WTC11 (cell line): Measurements from ENCODE around the gene INO80E. TPM values are rescaled to one million over a fixed set of nuclear protein-coding genes. Genes with fewer than 3 reads are reported as not detected.

Source experiments
- ATAC-seq: fragments of 200-7000 bp; cut with Tn5 transposase; 2 replicates; pipeline ENCODE4 v1.10.0; 2021; ENCODE audit warnings: mild to moderate bottlenecking, moderate library complexity
- CTCF ChIA-PET: fragments of 300-600 bp; sonication (Branson Sonifier 250); formaldehyde crosslinking; loops from one replicate; lab custom pipeline; 2021; ENCODE audit warnings: antibody characterized with exemption; lab: Charles Lee
- POLR2A ChIA-PET: fragments of 350-600 bp; sonication (Branson Sonifier 250); formaldehyde crosslinking; loops from one replicate; lab custom pipeline; 2021; ENCODE audit warnings: antibody characterized with exemption; lab: Charles Lee
- DNase-seq: peaks from one replicate; pipeline ENCODE4 v3.0.0; 2021; ENCODE audit warnings: low spot score
- H3K27ac Mint-ChIP-seq: 2 replicates; pipeline ENCODE4 v1.8.0; 2021; ENCODE audit warnings: mixed read lengths
- H3K27me3 Mint-ChIP-seq: 2 replicates; pipeline ENCODE4 v1.8.0; 2021; ENCODE audit warnings: low read depth, mild to moderate bottlenecking, moderate library complexity, mixed read lengths
- H3K36me3 Mint-ChIP-seq: 2 replicates; pipeline ENCODE4 v1.8.0; 2021; ENCODE audit warnings: mixed read lengths
- H3K4me1 Mint-ChIP-seq: 2 replicates; pipeline ENCODE4 v1.8.0; 2022; ENCODE audit warnings: mixed read lengths
- H3K4me3 Mint-ChIP-seq: 2 replicates; pipeline ENCODE4 v1.8.0; 2021; ENCODE audit warnings: mild to moderate bottlenecking, moderate library complexity, mixed read lengths
- H3K9me3 Mint-ChIP-seq: 2 replicates; pipeline ENCODE4 v1.8.0; 2021; ENCODE audit warnings: mixed read lengths
- NR1H2 ChIP-seq: sonication (generic); formaldehyde crosslinking; IDR thresholded peaks from 2 replicates; pipeline ENCODE4 v1.9.0; 2021; ENCODE audit warnings: mild to moderate bottlenecking, moderate library complexity, missing genetic modification reagents
- SP1 ChIP-seq: sonication (generic); formaldehyde crosslinking; conservative IDR thresholded peaks from 2 replicates; pipeline ENCODE4 v1.8.1; 2022; ENCODE audit warnings: missing genetic modification reagents
- TCF7 ChIP-seq: sonication (generic); formaldehyde crosslinking; IDR thresholded peaks from 2 replicates; pipeline ENCODE4 v1.8.0; 2022; ENCODE audit warnings: mild to moderate bottlenecking, low read depth, missing genetic modification reagents, moderate library complexity
- TP53 ChIP-seq: sonication (generic); formaldehyde crosslinking; IDR thresholded peaks from 2 replicates; pipeline ENCODE4 v1.8.1; 2023; ENCODE audit warnings: mild to moderate bottlenecking, missing genetic modification reagents
- ZNF219 ChIP-seq: sonication (generic); formaldehyde crosslinking; IDR thresholded peaks from 2 replicates; pipeline ENCODE4 v1.8.0; 2023; ENCODE audit warnings: missing genetic modification reagents, mild to moderate bottlenecking, borderline replicate concordance
- ZNF317 ChIP-seq: sonication (generic); formaldehyde crosslinking; IDR thresholded peaks from 2 replicates; pipeline ENCODE4 v1.8.1; 2023; ENCODE audit warnings: low read depth, mild to moderate bottlenecking, moderate library complexity, missing genetic modification reagents, borderline replicate concordance
- total RNA-seq: library from RNA; stranded (reverse); gene quantifications from 3 replicates; pipeline ENCODE4 v1.2.3, GENCODE V29; 2021
- TF ChIP-seq, protein P1 (sequence below): sonication (generic); formaldehyde crosslinking; IDR thresholded peaks from 2 replicates; pipeline ENCODE4 v1.8.1; 2023; ENCODE audit warnings: mild to moderate bottlenecking, missing genetic modification reagents
- TF ChIP-seq, protein P2 (sequence below): sonication (generic); formaldehyde crosslinking; IDR thresholded peaks from 2 replicates; pipeline ENCODE4 v1.8.0; 2023; ENCODE audit warnings: mild to moderate bottlenecking, missing genetic modification reagents
- TF ChIP-seq, protein P3 (sequence below): sonication (generic); formaldehyde crosslinking; IDR thresholded peaks from 2 replicates; pipeline ENCODE4 v1.8.1; 2023; ENCODE audit warnings: mild to moderate bottlenecking, moderate library complexity, missing genetic modification reagents
- TF ChIP-seq, protein P4 (sequence below): fragments of 200-600 bp; IDR thresholded peaks from 2 replicates; pipeline ENCODE4 v1.8.0; 2022; ENCODE audit warnings: antibody characterized with exemption

Gene INO80E
- total RNA-seq, 1 experiment from 2014 or later, result 101 TPM

DNA sequence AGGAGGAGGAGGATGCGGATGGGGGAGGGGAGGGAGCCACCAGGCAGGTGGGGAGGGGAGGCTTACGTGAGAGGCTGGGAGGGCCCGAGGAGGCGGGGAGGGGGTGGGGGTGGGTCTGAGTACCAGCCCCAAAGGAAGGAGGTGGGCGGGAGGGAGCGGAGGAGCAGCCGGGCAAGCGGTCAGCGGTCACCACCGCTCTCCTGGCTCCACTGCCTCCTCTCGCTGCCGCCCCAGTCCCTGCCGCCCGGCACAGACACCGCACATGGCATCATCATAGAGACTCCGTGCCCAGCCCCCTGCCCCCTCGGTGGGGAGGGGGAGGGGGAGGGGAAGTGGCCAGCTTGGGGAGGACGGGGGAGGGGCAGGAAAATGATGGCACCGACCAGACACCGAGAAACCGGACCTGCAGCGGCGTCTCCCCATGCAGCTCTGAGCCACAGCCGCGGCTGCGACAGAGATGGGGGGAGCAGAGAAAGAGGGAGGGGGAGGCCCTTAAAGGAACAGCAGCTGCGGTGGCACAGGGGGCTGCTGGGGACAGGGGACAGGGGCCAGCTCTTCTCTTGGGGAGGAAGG lies 34.9 kb downstream of the INO80E start, which contains the start of gene TLCD3B:
TSS of gene TLCD3B (minus strand) at position 431 of the 573 bp plus-strand sequence. CDS start 744 bp downstream, outside the sequence.
- DNase-seq (no peak), ATAC-seq (peak; percentile 18)
- TF ChIP-seq ZNF219 (CRISPR knock-in tag) (no peak), SP1 (CRISPR knock-in tag) (peak; percentile 54), TP53 (no peak)
- TF ChIP-seq, protein P1, sequence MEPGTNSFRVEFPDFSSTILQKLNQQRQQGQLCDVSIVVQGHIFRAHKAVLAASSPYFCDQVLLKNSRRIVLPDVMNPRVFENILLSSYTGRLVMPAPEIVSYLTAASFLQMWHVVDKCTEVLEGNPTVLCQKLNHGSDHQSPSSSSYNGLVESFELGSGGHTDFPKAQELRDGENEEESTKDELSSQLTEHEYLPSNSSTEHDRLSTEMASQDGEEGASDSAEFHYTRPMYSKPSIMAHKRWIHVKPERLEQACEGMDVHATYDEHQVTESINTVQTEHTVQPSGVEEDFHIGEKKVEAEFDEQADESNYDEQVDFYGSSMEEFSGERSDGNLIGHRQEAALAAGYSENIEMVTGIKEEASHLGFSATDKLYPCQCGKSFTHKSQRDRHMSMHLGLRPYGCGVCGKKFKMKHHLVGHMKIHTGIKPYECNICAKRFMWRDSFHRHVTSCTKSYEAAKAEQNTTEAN, result 0 out of 2 replicates have a peak, but pooled peaks have one; percentile 48
- no peaks in the 10 kb centered on the region for H3K36me3 Mint-ChIP-seq
- H3K27ac Mint-ChIP-seq, result no peak within 1 kb of the TSS
- H3K4me3 Mint-ChIP-seq, result peak within 1 kb of the TSS; percentile 79
- CTCF ChIA-PET, result interaction anchor here (0.6 to 3.6 kb wide), 40 partner anchors 7 to 1747 kb away, joined by 3 to 79 read pairs (median 13); partner anchors contain the start of genes ASPHD1, C16orf92, CDIPT and DOC2A
- POLR2A ChIA-PET, result interaction anchor here (0.5 to 1.5 kb wide), 4 partner anchors 29 to 346 kb away, joined by 3 to 5 read pairs (median 3); partner anchors contain the start of gene ALDOA
- H3K27me3 Mint-ChIP-seq, result peaks cover 40% of the 10 kb centered on the region
- peaks cover 35% of the 10 kb centered on the region for H3K4me1 Mint-ChIP-seq
- no peaks in the 10 kb centered on the region for H3K9me3 Mint-ChIP-seq

DNA sequence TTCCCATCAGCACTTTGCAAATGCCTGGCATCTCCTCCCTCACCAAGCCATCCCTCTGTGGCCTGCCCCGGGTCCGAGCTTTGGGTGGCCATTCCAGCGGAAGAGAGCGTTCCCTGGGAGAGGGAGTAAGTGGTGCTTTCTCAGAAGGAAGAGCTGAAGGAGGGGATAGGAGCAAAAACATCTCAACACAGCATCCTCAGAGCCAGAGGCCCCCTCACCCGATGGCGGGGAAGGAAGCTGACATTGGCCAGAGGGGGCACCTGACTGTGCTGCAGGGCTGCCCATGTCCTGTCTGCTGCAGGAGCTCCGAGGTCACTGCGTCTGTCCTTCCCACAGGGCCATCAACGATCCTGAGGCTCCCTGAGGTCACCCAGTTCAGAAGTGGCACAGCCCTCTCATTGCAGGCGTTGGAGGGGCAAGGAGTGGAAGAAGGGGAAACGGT lies 35.5 kb downstream of the INO80E start:
- ATAC-seq, result no peak
- no peaks in the 10 kb centered on the region for H3K36me3 Mint-ChIP-seq
- no peak overlapping the region for H3K27ac Mint-ChIP-seq
- peaks cover 46% of the 10 kb centered on the region for H3K27me3 Mint-ChIP-seq
- CTCF ChIA-PET, result interaction anchor here (0.6 to 3.6 kb wide), 65 partner anchors 8 to 584 kb away, joined by 3 to 79 read pairs (median 9); partner anchors contain the start of genes ALDOA, ASPHD1, C16orf92 and CDIPT
- TF ChIP-seq TCF7 (CRISPR knock-in tag) (no peak), NR1H2 (no peak)
- TF ChIP-seq, protein P2, sequence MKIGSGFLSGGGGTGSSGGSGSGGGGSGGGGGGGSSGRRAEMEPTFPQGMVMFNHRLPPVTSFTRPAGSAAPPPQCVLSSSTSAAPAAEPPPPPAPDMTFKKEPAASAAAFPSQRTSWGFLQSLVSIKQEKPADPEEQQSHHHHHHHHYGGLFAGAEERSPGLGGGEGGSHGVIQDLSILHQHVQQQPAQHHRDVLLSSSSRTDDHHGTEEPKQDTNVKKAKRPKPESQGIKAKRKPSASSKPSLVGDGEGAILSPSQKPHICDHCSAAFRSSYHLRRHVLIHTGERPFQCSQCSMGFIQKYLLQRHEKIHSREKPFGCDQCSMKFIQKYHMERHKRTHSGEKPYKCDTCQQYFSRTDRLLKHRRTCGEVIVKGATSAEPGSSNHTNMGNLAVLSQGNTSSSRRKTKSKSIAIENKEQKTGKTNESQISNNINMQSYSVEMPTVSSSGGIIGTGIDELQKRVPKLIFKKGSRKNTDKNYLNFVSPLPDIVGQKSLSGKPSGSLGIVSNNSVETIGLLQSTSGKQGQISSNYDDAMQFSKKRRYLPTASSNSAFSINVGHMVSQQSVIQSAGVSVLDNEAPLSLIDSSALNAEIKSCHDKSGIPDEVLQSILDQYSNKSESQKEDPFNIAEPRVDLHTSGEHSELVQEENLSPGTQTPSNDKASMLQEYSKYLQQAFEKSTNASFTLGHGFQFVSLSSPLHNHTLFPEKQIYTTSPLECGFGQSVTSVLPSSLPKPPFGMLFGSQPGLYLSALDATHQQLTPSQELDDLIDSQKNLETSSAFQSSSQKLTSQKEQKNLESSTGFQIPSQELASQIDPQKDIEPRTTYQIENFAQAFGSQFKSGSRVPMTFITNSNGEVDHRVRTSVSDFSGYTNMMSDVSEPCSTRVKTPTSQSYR (CRISPR knock-in tag), result no peak
- peaks cover 35% of the 10 kb centered on the region for H3K4me1 Mint-ChIP-seq
- POLR2A ChIA-PET, result interaction anchor here (0.5 to 1.5 kb wide), 7 partner anchors 15 to 619 kb away, joined by 3 to 7 read pairs (median 3); partner anchors contain the start of genes ALDOA, KIF22 and PRR14
- H3K4me3 Mint-ChIP-seq, result peak overlapping the region; percentile 79
- peaks cover 2% of the 10 kb centered on the region; the same call in 1 of the 2 replicates for H3K9me3 Mint-ChIP-seq
- DNase-seq, result no peak

DNA sequence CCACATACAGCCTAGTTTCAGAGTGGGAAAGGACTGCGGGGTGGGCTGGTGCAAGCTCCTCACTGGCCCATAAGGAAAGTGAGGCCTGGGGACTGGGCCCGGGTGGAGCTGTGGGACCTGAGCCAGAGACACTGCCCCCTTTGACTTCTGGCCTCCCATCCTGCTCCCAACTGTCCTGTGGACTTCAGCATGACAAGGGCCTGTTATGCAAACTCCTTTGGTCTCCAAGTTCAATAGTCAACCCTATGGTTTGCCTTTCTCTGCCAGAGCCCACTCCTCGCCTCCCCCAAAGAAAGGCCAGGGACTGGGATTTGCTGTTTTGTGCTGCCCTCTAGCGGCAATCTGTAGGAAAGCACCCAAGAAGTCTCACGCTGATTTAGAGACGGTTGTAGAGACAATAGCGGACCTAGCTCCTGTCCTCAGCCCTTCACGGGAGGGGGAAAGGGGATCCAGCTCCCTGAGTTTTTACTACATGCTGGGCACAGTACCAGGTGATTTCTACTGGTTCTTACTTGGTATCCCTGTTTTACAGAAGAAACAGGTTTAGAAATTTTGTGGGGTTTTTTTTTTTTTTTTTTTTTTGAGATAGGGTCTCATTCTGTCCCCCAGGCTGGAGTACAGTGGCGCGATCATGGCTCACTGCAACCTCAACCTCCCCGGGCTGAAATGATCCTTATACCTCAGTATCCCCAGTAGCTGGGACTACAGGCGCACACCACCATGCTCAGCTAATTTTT lies 36.2 kb downstream of the INO80E start:
- CTCF ChIA-PET, result interaction anchor here (0.5 to 3.6 kb wide), 78 partner anchors 9 to 610 kb away, joined by 3 to 79 read pairs (median 7); partner anchors contain the start of genes ALDOA, ASPHD1, C16orf92 and CD2BP2
- peaks cover 4% of the 10 kb centered on the region; the same call in 1 of the 2 replicates for H3K9me3 Mint-ChIP-seq
- TF ChIP-seq ZNF219 (CRISPR knock-in tag) (no peak), ZNF317 (no peak)
- TF ChIP-seq, protein P3, sequence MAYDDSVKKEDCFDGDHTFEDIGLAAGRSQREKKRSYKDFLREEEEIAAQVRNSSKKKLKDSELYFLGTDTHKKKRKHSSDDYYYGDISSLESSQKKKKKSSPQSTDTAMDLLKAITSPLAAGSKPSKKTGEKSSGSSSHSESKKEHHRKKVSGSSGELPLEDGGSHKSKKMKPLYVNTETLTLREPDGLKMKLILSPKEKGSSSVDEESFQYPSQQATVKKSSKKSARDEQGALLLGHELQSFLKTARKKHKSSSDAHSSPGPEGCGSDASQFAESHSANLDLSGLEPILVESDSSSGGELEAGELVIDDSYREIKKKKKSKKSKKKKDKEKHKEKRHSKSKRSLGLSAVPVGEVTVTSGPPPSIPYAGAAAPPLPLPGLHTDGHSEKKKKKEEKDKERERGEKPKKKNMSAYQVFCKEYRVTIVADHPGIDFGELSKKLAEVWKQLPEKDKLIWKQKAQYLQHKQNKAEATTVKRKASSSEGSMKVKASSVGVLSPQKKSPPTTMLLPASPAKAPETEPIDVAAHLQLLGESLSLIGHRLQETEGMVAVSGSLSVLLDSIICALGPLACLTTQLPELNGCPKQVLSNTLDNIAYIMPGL (CRISPR knock-in tag), result 0 out of 2 replicates have a peak, but pooled peaks have one; percentile 42
- TF ChIP-seq, protein P4, sequence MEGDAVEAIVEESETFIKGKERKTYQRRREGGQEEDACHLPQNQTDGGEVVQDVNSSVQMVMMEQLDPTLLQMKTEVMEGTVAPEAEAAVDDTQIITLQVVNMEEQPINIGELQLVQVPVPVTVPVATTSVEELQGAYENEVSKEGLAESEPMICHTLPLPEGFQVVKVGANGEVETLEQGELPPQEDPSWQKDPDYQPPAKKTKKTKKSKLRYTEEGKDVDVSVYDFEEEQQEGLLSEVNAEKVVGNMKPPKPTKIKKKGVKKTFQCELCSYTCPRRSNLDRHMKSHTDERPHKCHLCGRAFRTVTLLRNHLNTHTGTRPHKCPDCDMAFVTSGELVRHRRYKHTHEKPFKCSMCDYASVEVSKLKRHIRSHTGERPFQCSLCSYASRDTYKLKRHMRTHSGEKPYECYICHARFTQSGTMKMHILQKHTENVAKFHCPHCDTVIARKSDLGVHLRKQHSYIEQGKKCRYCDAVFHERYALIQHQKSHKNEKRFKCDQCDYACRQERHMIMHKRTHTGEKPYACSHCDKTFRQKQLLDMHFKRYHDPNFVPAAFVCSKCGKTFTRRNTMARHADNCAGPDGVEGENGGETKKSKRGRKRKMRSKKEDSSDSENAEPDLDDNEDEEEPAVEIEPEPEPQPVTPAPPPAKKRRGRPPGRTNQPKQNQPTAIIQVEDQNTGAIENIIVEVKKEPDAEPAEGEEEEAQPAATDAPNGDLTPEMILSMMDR, result peak; percentile 89
- no peaks in the 10 kb centered on the region for H3K36me3 Mint-ChIP-seq
- H3K27me3 Mint-ChIP-seq, result peaks cover 50% of the 10 kb centered on the region
- peaks cover 35% of the 10 kb centered on the region for H3K4me1 Mint-ChIP-seq
- peak; percentile 55 for ATAC-seq
- peak overlapping the region; percentile 79 for H3K4me3 Mint-ChIP-seq
- H3K27ac Mint-ChIP-seq, result no peak overlapping the region
- POLR2A ChIA-PET, result interaction anchor here (0.5 to 1.5 kb wide), 8 partner anchors 9 to 618 kb away, joined by 3 to 7 read pairs (median 3); partner anchors contain the start of genes ALDOA, KIF22 and PRR14
- peak; percentile 86 for DNase-seq
